GM12878 (cell line): ENCODE results near the gene SORBS1. TPM values are rescaled to one million over a fixed set of nuclear protein-coding genes. Genes with fewer than 3 reads are reported as not detected.

Experiments
- ATAC-seq: fragments of 200-7000 bp; cut with Tn5 transposase; 3 replicates; pipeline ENCODE4 v1.9.1; 2020; ENCODE audit warnings: mild to moderate bottlenecking, moderate library complexity
- BruUV-seq: library from RNA; stranded (reverse); fragments of 400-500 nt; replicated peaks from 2 replicates; lab custom pipeline; 2021; lab: Mats Ljungman, UMichigan
- CTCF ChIA-PET: fragments of 300-600 bp; sonication (Branson Sonifier 250); formaldehyde crosslinking; extraction: SDS; loops from one replicate; lab custom pipeline; 2021; ENCODE audit warnings: inconsistent platforms; lab: Yijun Ruan, JAX
- POLR2A ChIA-PET: fragments of 350-600 bp; formaldehyde crosslinking; extraction: SDS; loops from one replicate; lab custom pipeline; 2021; ENCODE audit warnings: inconsistent platforms; lab: Charles Lee
- RAD21 ChIA-PET: fragments of 300-600 bp; sonication (Branson Sonifier 250); formaldehyde crosslinking; loops from one replicate; lab custom pipeline; 2023; ENCODE audit warnings: antibody characterized with exemption; ENCODE audit not compliant: unreplicated experiment; lab: Charles Lee
- SMC1A ChIA-PET: fragments of 300-600 bp; sonication (Branson Sonifier 250); formaldehyde crosslinking; loops from one replicate; lab custom pipeline; 2023; ENCODE audit not compliant: unreplicated experiment, uncharacterized antibody; lab: Charles Lee
- DNase-seq: peaks from one replicate; pipeline ENCODE4 v3.0.0-alpha.2; 2011; ENCODE audit warnings: low read depth, low spot score
- FAIRE-seq: peaks from 3 replicates; lab custom pipeline; 2011; peaks lifted over from hg19 to GRCh38; lab: Jason Lieb, UNC
- H2AFZ ChIP-seq: 2 replicates; pipeline ENCODE4 v1.6.0; 2011; ENCODE audit warnings: low read depth, low read length, control low read depth; ENCODE audit not compliant: control insufficient read depth
- H3K27ac ChIP-seq: 2 replicates; pipeline ENCODE4 v1.5.1; 2011; ENCODE audit warnings: control low read depth; ENCODE audit not compliant: control insufficient read depth, insufficient read depth
- H3K27me3 ChIP-seq, 2 experiments: replicated peaks in 1 of 2; 2 replicates each; pipeline versions ENCODE4 v1.6.0 to v1.6.1; 2011; ENCODE audit warnings: low read length in 1 of 2; ENCODE audit not compliant: control insufficient read depth in 2 of 2, insufficient read depth in 2 of 2
- H3K36me3 ChIP-seq, 2 experiments: 2 replicates each; pipeline ENCODE4 v1.5.1; 2011; ENCODE audit warnings: low read length in 1 of 2; ENCODE audit not compliant: control insufficient read depth in 2 of 2, insufficient read depth in 2 of 2
- H3K4me1 ChIP-seq: 2 replicates; pipeline ENCODE4 v1.6.1; 2011; ENCODE audit warnings: mild to moderate bottlenecking, low read length, moderate library complexity, mixed read lengths; ENCODE audit not compliant: control insufficient read depth, insufficient read depth
- H3K4me2 ChIP-seq: 2 replicates; pipeline ENCODE4 v1.6.0; 2011; ENCODE audit warnings: control low read depth; ENCODE audit not compliant: control insufficient read depth, insufficient read depth
- H3K4me3 ChIP-seq: fragments of 200-600 bp; sonication (generic); 2 replicates; pipeline ENCODE4 v1.5.1; 2016
- H3K79me2 ChIP-seq: 2 replicates; pipeline ENCODE4 v1.6.0; 2011; ENCODE audit warnings: low read length; ENCODE audit not compliant: control insufficient read depth, insufficient read depth
- H3K9ac ChIP-seq: 2 replicates; pipeline ENCODE4 v1.8.0; 2011; ENCODE audit warnings: low read length, control low read depth, mixed read lengths; ENCODE audit not compliant: control insufficient read depth, insufficient read depth
- H3K9me3 ChIP-seq: replicated peaks from 3 replicates; pipeline ENCODE4 v1.5.1; 2011; ENCODE audit warnings: mild to moderate bottlenecking, low read length; ENCODE audit not compliant: control insufficient read depth, insufficient read depth
- H4K20me1 ChIP-seq: 2 replicates; pipeline ENCODE4 v1.6.0; 2011; ENCODE audit not compliant: control insufficient read depth, insufficient read depth
- ASH2L ChIP-seq: fragments of 300-600, 200-600 bp; sonication (generic); IDR thresholded peaks from 2 replicates; pipeline ENCODE4 v1.6.1; 2017; ENCODE audit warnings: low read depth, mild to moderate bottlenecking, borderline replicate concordance
- CBFB ChIP-seq: IDR thresholded peaks from 2 replicates; pipeline ENCODE4 v1.6.1; 2016; ENCODE audit warnings: antibody characterized with exemption, low read depth
- CHD2 ChIP-seq: IDR thresholded peaks from 2 replicates; pipeline ENCODE4 v1.6.1; 2011; ENCODE audit warnings: low read depth, low read length, improper control_type of control experiment, borderline replicate concordance
- CREB1 ChIP-seq: IDR thresholded peaks from 2 replicates; pipeline ENCODE4 v1.6.1; 2012; ENCODE audit warnings: low read depth, mild to moderate bottlenecking, inconsistent platforms
- HCFC1 ChIP-seq: fragments of 150-350 bp; IDR thresholded peaks from 2 replicates; pipeline ENCODE4 v1.6.1; 2014; ENCODE audit warnings: low read length
- KLF5 ChIP-seq: fragments of 450-650 bp; IDR thresholded peaks from 2 replicates; pipeline ENCODE4 v1.6.1; 2014; ENCODE audit warnings: mild to moderate bottlenecking; ENCODE audit not compliant: partially characterized antibody
- LARP7 ChIP-seq: fragments of 450-650 bp; IDR thresholded peaks from 2 replicates; pipeline ENCODE4 v1.6.1; 2017; ENCODE audit warnings: mild to moderate bottlenecking
- PAX8 ChIP-seq: fragments of 450-650 bp; IDR thresholded peaks from 2 replicates; pipeline ENCODE4 v1.6.1; 2017; ENCODE audit warnings: mild to moderate bottlenecking, moderate library complexity
- RBBP5 ChIP-seq: fragments of 200-600 bp; sonication (generic); conservative IDR thresholded peaks from 2 replicates; pipeline ENCODE4 v1.6.1; 2016
- SMAD1 ChIP-seq: fragments of 450-650 bp; IDR thresholded peaks from 2 replicates; pipeline ENCODE4 v1.6.1; 2018; ENCODE audit warnings: mild to moderate bottlenecking, low read depth; ENCODE audit not compliant: partially characterized antibody
- TCF3 ChIP-seq: IDR thresholded peaks from 2 replicates; pipeline ENCODE4 v1.6.1; 2012; ENCODE audit warnings: low read depth, mild to moderate bottlenecking, low read length, borderline replicate concordance; ENCODE audit not compliant: insufficient read depth
- WGBS: methylation state at CpG from one replicate; pipeline ENCODE4 v1.1.6; 2016; ENCODE audit warnings: low lambda C conversion rate; ENCODE audit not compliant: insufficient replicate concordance, insufficient coverage; ENCODE audit errors: missing lambda C conversion rate; 5-methylcytosine and 5-hydroxymethylcytosine counted together
- in situ Hi-C: fragments of 300-500 bp; cut with MboI; formaldehyde crosslinking; loops from 9 replicates; pipeline ENCODE4 v1.14.3; 2018; ENCODE audit warnings: mixed read lengths
- intact Hi-C: fragments of 100-400 bp; cut with micrococcal nuclease; formaldehyde crosslinking; loops from one replicate; pipeline ENCODE4 v1.14.2; 2022; ENCODE audit not compliant: unreplicated experiment
- polyA plus RNA-seq, 11 experiments: library from polyadenylated mRNA; depleted of rRNA in 4 of 11; unstranded in 6 of 11; stranded (reverse) in 5 of 11; fragments of >200 nt; fragmentation: Nextera tagmentation in 4 of 11; fragmentation: Illumina TruSeq in 1 of 11; extraction: Ambion mirVana in 4 of 11; extraction: Trizol in 1 of 11; gene quantifications; 1 replicate in 1 of 11; 2 replicates in 10 of 11; pipeline versions ENCODE4 v1.2.1 to v1.2.3, GENCODE V29; 2011 to 2016; ENCODE audit warnings: inconsistent platforms in 2 of 11, missing spikeins in 2 of 11, low read depth in 1 of 11
- total RNA-seq, 4 experiments: library from RNA; depleted of rRNA in 3 of 4; stranded (reverse); fragments of >200 nt in 3 of 4; fragmentation: Illumina TruSeq in 1 of 4; extraction: Trizol in 1 of 4; gene quantifications; 2 replicates each; pipeline versions ENCODE4 v1.2.1 to v1.2.3, GENCODE V29; 2013 to 2021
- TF ChIP-seq, protein P1 (sequence below): IDR thresholded peaks from 2 replicates; pipeline ENCODE4 v1.6.1; 2012; ENCODE audit warnings: low read depth, low read length, improper control_type of control experiment
- TF ChIP-seq, protein P2 (sequence below): fragments of 450-650 bp; formaldehyde crosslinking; IDR thresholded peaks from 2 replicates; pipeline ENCODE4 v1.4.0; 2022; ENCODE audit warnings: mild to moderate bottlenecking, moderate library complexity

The SORBS1 gene
- total and polyA plus RNA-seq, 10 of the 15 experiments (the other 5 are each of a cell fraction or from before 2014, with no cell fraction given): 0.13 to 0.75 (median 0.39) TPM

DNA sequence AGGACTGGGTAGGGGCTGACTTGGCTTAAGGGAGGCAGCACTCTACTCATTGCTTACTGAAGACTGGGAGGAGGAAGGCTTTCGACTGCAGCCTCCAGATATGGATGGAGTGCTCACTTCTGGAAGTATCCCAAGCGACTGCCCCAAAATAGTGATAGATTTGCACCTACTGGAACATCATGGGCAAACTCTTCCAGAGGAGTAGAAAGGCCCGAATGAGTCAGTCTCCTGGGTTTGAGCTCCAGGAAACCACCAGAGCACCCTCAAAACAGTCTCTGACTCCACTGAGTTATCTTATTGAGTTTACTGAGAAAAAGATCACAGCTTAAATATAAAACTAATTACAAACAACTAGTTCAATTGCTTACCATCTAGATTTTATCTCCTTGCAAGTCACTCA lies 233.2 kb downstream of the SORBS1 start:
- ATAC-seq: no peak
- H4K20me1 ChIP-seq: no peaks in the 10 kb centered on the region
- BruUV-seq: no TSS peak
- H3K27me3 ChIP-seq: no peaks in the 10 kb centered on the region
- no peak overlapping the region for H3K9ac ChIP-seq
- H2AFZ ChIP-seq: no peak overlapping the region
- POLR2A ChIA-PET: no interaction called here
- intact Hi-C loops (no loop called here), in situ Hi-C loops (no loop called here)
- no peaks in the 10 kb centered on the region for H3K9me3 ChIP-seq
- no peak for DNase-seq
- TF ChIP-seq RBBP5 (no peak), SMAD1 (no peak), PAX8 (no peak), LARP7 (no peak), TCF3 (no peak), CBFB (no peak), CHD2 (no peak), HCFC1 (no peak), CREB1 (no peak)
- TF ChIP-seq, protein P1, sequence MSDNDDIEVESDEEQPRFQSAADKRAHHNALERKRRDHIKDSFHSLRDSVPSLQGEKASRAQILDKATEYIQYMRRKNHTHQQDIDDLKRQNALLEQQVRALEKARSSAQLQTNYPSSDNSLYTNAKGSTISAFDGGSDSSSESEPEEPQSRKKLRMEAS: no peak
- H3K36me3 ChIP-seq: no peaks in the 10 kb centered on the region
- H3K4me2 ChIP-seq: no peak overlapping the region
- SMC1A ChIA-PET: interaction anchor here (1.5 kb wide), 1 partner anchor 31 kb away, joined by 3 read pairs; no protein-coding TSS in a partner anchor
- CTCF ChIA-PET: interaction anchor here (1.9 to 2.2 kb wide), 2 partner anchors 17 to 82 kb away, joined by 6 to 7 read pairs; no protein-coding TSS in a partner anchor
- no peaks in the 10 kb centered on the region for H3K79me2 ChIP-seq
- no peak overlapping the region for H3K4me3 ChIP-seq
- H3K4me1 ChIP-seq: no peaks in the 10 kb centered on the region
- WGBS: 73% methylated on average over 3 of the region's 3 CpGs
- H3K27ac ChIP-seq: no peak overlapping the region
- FAIRE-seq: no peak
- RAD21 ChIA-PET: no interaction called here

DNA sequence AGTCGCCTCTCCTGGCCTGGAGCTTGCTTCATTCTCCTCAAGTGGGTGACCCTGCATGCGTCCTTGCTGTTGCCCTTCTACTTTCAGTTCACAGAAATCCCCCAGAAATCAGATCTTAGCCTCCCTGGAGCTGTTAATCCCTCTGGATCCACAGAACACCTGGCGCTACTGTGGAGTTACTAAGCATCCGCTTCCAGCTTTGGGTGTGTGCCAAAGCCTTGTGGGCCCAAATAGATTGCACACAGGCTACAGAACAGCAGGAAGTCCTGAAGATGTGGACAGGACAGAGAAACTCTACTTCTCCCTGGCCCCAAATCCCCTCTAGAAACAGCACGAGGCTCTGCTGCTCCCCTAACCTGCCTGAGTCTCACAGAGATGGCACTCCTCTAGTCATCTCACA lies 233.8 kb downstream of the SORBS1 start:
- Histone ChIP-seq H2AFZ (no peak overlapping the region), H3K9me3 (no peaks in the 10 kb centered on the region), H4K20me1 (no peaks in the 10 kb centered on the region), H3K27ac (no peak overlapping the region), H3K4me1 (no peaks in the 10 kb centered on the region), H3K4me3 (no peak overlapping the region), H3K4me2 (no peak overlapping the region), H3K79me2 (no peaks in the 10 kb centered on the region), H3K36me3 (no peaks in the 10 kb centered on the region), H3K9ac (no peak overlapping the region), H3K27me3 (no peaks in the 10 kb centered on the region)
- no TSS peak for BruUV-seq
- POLR2A ChIA-PET: no interaction called here
- ATAC-seq (no peak), FAIRE-seq (no peak), DNase-seq (no peak)
- in situ Hi-C loops: no loop called here
- CTCF ChIA-PET: no interaction called here
- 58% methylated on average over 5 of the region's 5 CpGs for WGBS
- RAD21 ChIA-PET: no interaction called here
- intact Hi-C loops: no loop called here
- SMC1A ChIA-PET: no interaction called here
- TF ChIP-seq, protein P2, sequence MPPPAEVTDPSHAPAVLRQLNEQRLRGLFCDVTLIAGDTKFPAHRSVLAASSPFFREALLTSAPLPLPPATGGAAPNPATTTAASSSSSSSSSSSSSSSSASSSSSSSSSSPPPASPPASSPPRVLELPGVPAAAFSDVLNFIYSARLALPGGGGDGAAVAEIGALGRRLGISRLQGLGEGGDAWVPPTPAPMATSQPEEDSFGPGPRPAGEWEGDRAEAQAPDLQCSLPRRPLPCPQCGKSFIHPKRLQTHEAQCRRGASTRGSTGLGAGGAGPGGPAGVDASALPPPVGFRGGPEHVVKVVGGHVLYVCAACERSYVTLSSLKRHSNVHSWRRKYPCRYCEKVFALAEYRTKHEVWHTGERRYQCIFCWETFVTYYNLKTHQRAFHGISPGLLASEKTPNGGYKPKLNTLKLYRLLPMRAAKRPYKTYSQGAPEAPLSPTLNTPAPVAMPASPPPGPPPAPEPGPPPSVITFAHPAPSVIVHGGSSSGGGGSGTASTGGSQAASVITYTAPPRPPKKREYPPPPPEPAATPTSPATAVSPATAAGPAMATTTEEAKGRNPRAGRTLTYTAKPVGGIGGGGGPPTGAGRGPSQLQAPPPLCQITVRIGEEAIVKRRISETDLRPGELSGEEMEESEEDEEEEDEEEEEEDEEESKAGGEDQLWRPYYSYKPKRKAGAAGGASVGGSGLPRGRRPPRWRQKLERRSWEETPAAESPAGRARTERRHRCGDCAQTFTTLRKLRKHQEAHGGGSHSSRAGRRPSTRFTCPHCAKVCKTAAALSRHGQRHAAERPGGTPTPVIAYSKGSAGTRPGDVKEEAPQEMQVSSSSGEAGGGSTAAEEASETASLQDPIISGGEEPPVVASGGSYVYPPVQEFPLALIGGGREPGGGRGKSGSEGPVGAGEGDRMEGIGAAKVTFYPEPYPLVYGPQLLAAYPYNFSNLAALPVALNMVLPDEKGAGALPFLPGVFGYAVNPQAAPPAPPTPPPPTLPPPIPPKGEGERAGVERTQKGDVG (CRISPR knock-in tag): no peak
- TF ChIP-seq KLF5: no peak
- no peak for TF ChIP-seq ASH2L
